NCI-H1436 (cell line): ENCODE data around the gene NCOA4.
"Not testable (repeated sequence)": the region's sequence is repeated elsewhere in the genome, so short reads cannot be mapped to it uniquely, and the experiment has no call there.

Source experiments
- DNase-seq: peaks from one replicate; lab custom pipeline; 2025; lab: John Stamatoyannopoulos, UW

Gene NCOA4

DNA sequence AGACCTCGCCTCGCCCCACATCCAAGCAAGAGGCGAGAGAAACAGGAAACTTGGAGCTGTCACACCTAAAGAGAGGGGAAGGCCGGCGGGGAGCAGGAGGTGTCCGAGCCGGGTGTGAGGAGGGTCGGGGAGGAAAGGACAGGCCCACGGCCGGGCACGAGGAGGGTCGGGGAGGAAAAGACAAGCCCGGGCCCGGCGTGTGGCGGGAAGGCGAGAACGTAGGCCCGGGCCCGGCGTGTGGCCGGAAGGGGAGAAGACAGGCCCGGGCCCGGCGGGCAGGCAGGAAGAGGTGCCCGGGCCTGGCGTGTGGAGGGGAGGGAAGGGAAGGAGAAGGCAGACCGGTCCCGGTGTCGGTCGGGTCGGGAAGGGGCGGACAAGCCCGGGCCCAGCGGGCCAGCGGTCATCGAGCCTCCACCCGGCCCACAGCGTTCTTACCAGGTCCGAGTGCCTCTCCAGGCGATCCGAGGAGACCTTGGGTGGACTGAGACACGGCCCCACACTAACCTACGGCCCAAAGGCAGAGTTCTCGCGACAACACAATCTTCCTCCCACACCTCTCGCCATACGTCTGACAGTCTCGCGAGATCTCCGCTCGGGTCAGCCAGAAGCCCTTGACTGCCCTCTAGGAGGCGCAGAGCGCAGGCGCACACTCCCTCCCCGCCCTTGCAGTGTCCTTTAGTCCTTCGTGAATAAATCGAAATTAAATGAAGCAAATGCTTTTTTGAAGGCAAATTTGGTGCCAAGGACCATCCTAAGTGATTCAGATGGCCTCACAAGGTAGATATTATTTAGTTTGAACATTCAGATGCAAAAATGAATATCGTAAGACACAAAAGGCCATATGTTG is at the start of gene NCOA4:
Gene NCOA4, minus strand, starts transcription at position 533 of the 847 bp plus-strand sequence. CDS start 13,943 bp downstream, outside the sequence.
- peak; percentile 93 for DNase-seq

DNA sequence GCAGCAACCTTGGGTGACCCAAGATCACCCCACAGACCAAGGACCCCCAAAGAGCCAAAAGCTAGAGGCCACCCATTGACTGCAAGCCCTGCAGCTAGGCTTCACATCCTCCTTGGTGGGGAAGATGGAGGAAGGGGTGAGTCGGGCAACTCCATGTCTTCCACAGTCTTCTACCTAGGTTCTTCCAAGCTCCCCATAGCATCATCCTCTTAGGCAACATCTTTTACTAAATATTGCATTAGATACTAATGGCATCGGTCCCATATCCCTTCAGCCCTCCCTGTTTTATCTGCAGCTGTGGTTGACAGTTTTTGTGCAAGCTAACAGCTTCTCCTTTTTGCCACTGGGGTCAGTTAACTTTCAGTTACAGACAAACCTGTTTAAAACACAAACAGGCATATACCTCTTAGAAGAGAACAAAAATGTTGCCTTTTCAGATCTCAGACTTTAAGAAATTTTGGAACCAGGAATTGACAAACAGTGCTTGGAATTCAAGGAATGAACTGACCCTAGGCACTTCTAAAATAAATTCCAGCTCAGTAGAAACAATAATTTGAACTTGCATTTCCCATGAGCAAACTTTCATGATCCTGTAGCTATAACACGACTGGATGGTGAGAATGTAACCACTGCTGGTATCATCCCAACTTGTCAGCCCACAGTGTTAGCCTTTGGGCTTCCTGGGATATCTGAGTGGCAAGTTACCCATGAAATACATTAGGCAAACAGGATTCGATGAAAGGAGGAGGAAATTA is 49.6 kb upstream of the NCOA4 start:
- no peak for DNase-seq

DNA sequence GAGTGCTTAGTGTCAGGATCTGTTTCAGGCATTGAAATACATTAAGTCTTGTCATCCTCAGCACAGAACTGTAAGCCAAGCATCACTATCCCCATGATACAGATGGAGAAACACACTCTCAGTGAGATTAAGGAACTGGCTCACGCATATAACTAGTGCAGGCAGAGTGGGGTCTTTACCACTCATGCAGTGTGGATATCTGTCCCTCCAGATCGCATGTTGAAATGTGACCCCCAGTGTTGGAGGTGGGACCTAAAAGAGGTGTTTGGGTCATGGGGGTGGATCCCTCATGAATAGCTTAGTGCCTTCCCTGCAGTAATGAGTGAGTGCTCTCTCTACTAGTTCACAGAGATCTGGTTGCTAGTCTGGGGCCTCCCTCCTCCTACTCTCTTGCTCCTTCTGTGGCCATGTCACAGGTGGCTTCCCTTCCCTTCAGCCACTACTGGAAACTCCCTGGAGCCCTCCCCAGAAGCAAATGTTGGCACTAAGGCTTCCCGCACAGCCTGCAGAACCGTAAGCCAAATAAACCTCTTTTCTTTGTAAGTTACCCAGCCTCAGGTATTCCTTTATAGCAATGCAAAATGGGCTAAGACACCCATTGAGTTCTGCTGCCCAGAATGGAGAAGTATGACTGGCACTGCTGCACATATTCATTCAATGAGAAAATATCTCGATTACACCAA is 47.4 kb upstream of the NCOA4 start:
- no peak for DNase-seq

DNA sequence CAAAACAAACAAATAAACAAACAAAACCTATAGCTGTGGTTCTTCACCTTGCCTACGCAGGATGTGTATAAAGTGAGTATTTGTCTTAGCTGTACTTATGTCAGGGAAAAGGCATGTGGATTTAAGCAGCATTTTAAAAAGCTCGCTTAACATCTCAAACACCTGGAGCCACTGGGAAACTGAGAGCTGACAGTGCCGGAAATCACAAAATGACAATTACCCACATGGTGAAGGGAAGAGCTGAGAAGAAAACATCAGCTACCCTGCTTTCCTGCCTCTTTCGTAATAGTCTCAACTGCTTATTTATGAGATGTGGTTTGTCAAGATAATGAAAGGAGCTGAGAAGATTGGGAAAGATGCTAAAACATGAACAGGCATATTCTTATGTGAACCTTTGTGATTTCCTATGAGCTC is 46.7 kb upstream of the NCOA4 start:
- DNase-seq: no peak

DNA sequence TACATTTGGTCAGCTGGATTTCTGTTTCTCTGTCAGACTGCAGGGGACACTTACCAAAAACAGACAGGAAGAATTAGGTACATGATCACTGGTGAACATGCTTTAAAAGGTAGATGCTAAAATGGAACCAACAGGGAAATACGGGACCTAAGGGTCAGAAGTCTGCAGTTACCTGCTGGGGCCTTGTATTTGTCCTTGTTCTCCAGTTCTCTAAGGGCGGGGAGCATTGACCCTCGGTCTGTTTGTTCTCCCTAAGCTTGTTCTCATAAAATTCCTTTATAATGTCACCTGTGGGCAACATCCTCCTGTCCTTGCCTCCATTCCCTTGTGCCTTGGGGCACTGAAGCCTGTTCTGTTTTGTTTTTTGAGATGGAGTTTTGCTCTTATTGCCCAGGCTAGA is 45.4 kb upstream of the NCOA4 start:
- no peak for DNase-seq

DNA sequence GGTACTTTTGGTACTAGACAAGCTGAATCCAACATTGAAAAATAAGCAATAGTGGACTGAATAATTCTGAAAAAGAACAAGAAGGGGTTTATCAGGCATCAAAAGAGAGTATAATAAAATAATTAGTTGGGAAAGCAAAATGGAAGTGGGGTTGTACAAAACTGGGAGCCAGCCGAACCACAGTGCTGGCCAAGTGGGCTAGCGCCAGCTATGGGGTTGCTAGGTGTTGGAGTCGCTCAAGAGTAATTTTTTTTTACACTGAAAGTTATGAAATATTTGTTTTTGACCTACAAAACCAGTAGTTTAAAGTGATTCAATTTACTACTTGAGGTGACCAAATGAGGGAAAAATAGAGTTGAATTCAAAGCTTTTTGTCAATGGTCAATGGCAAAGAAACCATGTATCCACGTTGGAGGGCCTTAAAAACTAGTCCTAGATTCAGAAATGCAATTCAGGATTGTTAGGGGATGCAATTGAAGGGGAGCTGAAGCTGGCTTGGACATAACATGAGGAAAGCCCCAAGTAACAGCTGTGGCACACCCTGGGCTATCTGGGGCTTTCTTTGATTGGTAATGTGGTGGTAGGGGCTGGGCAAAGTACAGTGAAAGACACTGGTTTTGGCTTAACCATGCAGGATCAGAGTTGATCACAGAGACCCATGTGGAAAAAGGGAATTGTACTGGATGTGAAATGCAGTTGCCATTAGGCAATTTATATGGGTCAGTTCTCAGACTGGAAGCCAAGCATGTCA is 43.9 kb upstream of the NCOA4 start:
- DNase-seq: no peak

DNA sequence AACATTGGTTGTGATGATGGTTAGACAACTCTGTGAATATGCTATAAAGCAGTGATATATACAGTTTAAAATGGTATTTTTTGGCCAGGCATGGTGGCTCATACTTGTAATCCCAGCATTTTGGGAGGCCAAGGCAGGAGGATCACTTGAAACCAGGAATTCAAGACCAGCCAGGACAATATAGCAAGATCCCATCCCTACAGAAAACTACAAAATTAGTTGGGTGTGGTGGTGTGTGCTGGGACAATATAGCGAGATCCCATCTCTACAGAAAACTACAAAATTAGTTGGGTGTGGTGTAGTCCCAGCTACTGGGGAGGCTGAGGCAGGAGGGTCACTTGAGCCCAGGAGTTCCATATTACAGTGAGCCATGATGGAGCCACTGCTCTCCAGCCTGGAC is 43.1 kb upstream of the NCOA4 start:
- DNase-seq: no peak

DNA sequence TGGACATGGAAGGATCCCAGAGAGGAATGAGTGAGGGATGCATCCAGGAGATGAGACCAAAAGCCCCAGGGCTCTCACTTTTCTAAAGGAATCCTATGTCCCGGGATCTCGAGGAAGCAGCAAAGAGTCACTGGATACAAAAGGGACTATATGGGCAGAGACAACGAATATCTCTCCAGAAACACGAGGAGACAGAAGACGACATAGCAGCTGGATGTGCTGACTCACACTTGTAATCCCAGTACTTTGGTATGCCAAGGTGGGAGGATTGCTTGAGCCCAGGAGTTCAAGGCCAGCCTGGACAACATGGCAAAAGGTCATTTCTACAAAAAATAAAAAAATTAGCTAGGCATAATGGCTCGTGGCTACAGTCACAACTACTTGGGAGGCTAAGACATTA is 40.3 kb upstream of the NCOA4 start:
- no peak for DNase-seq

DNA sequence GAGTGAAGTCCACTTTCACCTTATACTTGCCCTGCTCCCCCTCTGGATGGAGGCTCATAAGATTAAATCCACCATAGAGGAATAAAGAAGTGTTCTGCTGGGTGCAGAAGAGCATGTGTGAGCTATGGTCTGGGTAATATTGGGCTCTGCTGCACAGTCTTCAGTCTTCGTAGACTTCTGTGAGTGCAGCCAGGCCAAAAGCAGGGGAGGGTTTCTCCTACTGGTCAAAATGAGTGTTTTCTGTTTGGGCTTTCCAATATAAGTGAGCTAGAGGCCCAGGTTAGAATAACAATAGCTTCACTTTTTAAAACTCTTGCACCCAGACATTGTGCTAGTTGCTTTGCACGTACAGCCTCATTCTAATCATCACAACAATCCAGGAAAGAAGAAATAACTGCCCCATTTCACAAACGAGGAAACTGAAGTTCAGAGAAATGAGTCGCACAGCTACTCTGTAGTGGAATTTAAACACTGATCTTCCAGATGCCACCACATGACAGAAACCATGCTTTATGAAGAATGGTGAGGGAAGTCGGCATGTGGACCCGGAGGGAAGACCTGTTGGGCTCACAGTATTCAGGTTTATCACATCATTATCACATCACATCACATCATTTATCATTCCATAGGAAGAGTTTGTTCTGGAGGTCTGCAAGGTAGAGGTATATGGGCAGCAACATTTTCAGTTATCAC is 39.5 kb upstream of the NCOA4 start:
- no peak for DNase-seq

DNA sequence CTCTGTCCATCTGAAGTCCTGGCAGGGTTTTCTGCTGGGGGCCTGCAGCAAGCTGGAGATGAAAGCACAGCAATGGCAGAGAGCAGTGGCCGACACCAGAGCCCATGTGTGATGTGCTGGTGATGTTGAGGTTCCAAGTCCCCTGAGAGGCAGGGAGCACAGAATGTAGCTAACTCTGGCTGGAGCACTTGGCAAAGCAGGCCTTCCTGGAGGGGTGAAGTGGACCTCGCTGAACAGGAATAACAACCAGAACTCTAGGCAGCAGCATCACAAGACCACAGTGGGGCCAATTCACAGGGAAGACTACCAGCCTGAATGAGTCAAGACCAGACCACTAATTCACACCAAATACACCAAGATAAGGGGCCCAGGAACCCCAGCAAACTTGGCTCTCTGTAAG is 38.5 kb upstream of the NCOA4 start:
- DNase-seq: no peak

DNA sequence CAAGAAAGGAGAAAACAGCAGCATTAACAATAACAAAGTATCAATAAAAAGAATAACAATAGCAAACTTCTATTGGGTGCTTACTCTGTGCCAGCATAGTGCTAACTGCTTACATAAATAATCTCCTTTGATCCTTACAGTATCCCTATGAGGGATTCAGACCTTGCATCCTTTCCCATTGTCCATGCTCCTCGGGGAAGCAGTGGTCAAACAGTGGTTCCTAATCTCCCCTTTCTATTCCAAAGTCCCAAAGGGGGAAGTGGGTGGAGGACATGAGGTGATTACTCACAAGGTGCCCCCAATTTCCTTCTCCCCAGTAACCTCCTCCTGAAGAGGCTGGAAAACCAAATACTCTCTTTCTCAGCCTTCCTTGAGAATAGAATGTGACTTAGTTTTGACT is 37.7 kb upstream of the NCOA4 start:
- no peak for DNase-seq

DNA sequence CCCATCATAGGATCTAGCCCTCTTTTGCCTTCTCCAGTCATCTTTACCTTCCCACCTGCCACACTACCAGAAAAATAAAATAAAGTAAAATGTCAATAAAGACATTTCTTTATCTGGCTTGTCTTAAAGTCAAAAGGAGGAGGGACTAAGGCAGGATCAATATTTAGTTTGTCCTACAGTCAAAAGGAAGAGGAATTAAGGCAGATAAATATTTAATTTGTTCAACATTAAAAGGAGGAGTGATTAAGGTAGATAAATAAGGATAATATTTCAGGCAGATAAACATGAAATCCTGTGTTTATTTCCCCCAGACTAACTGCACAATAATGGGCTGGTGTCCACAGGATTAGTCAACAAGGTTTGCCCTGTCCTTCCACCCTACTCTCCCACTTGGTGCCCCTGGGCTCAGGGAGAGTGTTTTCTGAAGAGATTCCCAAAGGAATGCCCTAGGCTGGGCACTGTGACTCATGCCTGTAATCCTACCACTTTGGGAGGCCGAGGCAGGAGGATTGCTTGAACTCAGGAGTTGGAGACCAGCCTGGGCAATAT is 33.9 kb upstream of the NCOA4 start:
- no peak for DNase-seq

DNA sequence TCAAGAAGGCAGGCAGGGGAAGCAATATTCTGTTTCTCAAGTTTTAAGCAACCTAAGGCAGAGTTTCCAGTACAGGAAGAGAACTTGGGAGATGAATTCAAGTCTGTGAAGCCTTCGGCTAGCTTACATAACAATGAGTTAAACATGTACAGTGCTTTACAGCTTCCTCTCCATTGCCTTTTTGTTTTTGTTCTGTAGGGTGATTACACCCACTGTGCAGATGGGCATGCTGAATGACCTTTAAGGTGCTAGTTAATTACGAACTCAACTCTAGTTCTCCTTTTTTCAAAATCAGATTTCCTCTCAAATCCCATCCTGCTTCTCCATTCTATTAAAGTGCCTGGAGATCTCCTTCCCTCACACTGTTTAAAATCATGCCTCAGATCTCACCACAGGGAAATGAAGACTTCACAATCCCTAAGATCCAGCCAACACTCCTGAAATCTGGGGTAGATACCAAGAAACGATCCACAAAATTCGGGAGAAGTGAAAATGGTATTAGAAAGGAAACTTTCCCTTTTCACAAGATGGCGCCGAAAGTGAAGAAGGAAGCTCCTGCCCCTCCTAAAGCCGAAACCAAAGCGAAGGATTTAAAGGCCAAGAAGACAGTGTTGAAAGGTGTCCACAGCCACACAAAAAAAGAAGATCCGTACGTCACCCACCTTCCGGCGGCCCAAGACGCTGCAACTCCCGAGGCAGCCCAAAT is 32.5 kb upstream of the NCOA4 start:
- DNase-seq: no peak

DNA sequence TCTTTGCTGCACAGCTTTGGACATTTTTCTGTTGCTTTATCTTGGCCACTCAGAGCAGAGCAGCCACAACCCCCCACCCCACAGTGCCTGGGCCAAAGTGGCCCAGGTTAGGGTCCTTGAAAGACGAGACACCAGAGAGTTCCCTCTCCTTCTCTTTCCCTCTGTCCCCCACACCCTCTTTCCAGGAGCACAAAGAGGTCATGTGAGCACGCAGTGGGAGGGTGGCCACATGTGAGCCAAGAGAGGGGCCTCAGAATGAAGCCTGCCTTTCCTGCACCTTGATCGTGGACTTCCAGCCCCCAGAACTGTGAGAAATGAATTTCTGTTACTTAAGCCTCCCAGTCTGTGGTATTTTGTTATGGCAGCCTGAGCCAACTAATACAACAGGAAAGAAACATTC is 30.3 kb upstream of the NCOA4 start:
- no peak for DNase-seq

DNA sequence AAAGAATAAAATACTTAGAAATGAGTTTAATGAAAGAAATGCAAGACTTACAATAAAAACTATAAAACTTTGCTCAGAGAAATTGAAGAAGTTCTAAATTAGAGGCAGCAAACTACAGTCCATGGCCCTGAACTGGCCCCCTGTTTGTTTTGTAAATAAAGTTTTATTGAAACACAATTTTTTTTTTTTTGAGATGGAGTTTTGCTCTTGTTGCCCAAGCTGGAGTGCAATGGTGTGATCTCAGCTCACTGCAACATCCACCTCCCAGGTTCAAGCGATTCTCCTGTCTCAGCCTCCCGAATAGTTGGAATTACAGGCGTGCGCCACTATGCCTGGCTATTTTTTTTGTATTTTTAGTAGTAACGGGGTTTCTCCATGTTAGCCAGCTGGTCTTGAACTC is 27.5 kb upstream of the NCOA4 start:
- not testable (repeated sequence) for DNase-seq

DNA sequence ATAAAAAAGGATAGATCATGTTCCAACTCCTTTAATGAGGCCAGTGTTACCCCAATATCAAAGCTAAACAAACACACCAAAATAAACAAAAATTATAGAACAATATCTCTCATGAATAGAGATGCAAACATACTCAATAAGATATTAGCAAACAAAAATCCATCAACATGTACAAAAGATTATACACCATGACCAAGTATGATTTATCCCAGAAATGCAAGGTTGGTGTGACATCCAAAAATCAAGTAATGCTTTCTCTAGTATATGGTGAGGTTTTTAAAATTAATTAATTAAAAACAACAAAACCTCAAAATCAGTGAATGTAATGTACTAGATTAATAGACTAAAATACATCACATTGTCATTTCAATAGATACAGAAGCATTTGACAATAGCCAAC is 26.6 kb upstream of the NCOA4 start:
- no peak for DNase-seq

DNA sequence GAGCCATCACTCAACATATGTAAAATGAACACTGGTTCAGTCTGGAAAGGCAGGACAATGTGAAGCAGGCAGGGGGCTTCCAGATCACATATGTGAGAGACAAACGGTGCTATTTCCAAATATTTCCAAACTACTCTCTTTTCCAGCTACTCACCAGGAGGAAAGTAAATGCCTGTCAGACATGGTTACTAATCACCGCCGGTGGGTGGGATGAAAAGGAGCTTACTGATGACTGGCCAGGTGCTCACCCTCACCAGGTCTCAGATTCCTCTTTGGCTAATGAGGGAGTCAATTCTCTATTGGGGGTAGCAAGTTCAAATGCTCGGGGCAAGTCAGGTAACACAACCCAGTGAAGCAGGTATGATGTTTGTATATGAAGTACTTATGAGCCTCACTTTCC is 25.3 kb upstream of the NCOA4 start:
- no peak for DNase-seq

DNA sequence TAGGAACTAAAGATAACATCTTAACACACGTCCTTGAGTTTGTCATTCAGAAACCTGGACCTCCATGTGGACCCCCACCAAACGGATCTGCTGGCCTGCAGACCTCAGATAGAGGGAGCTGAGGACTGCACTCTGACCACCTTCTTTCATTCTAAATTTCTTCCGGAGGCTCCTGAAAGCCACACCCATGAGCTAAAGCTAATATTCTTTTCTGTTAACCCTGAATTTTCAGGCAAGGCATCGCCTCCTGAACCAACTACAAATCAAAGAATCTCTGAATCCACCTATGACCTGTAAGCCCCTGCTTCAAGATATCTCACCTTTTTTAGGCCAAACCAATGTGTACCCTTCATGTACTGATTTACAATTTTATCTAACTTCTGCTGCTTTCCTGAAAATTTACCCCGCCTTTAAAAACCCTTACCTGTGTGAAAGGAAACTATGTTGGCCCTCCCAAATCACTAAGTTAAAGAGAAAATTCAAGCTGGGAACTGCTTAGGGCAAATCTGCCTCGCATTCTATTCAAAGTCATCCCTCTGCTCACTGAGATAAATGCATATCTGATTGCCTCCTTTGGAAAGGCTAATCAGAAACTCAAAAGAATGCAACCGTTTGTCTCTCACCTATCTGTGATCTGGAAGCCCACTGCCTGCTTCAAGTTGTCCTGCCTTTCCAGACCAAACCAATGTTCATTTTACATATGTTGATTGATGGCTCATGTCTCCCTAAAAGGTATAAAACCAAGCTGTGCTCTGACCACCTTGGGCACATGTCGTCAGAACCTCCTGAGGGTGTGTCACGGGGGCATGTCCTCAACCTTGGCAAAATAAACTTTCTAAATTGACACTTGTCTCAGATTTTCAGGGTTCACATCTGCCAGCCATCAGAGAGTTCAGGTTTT is 23.4 kb upstream of the NCOA4 start:
- no peak for DNase-seq

DNA sequence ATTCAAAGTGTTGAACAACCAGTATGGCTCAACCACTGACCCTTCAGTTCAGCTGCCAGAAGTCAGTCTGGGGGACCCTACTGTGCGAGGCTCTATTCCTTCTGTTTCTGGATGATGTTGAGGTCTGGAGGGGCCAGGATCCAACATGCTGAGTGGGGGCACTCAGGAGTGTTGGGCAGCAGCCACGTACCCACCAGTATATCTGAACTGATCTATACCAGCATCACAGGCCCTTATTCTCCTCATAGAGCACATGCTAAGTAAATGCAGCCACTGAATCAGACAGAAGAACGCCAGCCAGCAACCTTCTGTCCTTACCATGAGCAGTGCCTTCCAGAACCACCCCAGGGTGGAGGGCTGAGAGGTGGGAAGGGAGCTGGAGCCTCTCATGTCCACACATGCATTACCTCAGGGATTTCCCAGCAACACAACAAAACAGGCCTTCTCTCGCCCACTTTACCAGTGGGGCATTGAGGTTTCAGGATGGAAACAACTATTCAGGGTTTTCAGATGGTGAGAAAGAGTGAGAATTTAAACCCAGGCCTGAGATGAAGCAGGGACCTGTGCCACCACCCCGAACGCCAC is 22.5 kb upstream of the NCOA4 start:
- DNase-seq: no peak
